HG03432 (cell line): ENCODE results near the gene MAP3K4.

ENCODE experiments used
- ATAC-seq: cut with Tn5 transposase; IDR thresholded peaks from one replicate; pipeline ENCODE4 v1.9.1; 2021; ENCODE audit warnings: mild to moderate bottlenecking, moderate library complexity; ENCODE audit not compliant: unreplicated experiment

MAP3K4 gene

GRCh38 chr6:160998217-160998616 is 6.6 kb downstream of the MAP3K4 start:
- ATAC-seq = no peak

- ATAC-seq = no peak
Measured at GRCh38 chr6:160998766-160999165, 7.2 kb downstream of the MAP3K4 start.

- no peak for ATAC-seq
Measured at GRCh38 chr6:160999516-160999915, 7.9 kb downstream of the MAP3K4 start.

GRCh38 chr6:161000632-161001031 is 9.1 kb downstream of the MAP3K4 start:
- no peak for ATAC-seq

- no peak for ATAC-seq
Measured at GRCh38 chr6:161001421-161001820, 9.9 kb downstream of the MAP3K4 start.

GRCh38 chr6:161003336-161003735 is 11.8 kb downstream of the MAP3K4 start:
- ATAC-seq = no peak

- no peak for ATAC-seq
Measured at GRCh38 chr6:161008245-161008644, 16.7 kb downstream of the MAP3K4 start.

GRCh38 chr6:161009991-161010390 is 18.4 kb downstream of the MAP3K4 start:
- no peak for ATAC-seq

- no peak for ATAC-seq
Measured at GRCh38 chr6:161010418-161010817, 18.8 kb downstream of the MAP3K4 start.

- no peak for ATAC-seq
Measured at GRCh38 chr6:161011492-161012480, 20.2 kb downstream of the MAP3K4 start.

GRCh38 chr6:161013695-161014094 is 22.1 kb downstream of the MAP3K4 start:
- ATAC-seq = no peak

GRCh38 chr6:161017766-161018564 is 26.4 kb downstream of the MAP3K4 start:
- no peak for ATAC-seq

GRCh38 chr6:161019324-161019839 is 27.8 kb downstream of the MAP3K4 start:
- ATAC-seq = no peak

GRCh38 chr6:161021543-161021942 is 30.0 kb downstream of the MAP3K4 start:
- ATAC-seq = no peak

- no peak for ATAC-seq
Measured at GRCh38 chr6:161021998-161022743, 30.6 kb downstream of the MAP3K4 start.

- ATAC-seq = no peak
Measured at GRCh38 chr6:161023316-161023715, 31.7 kb downstream of the MAP3K4 start.

GRCh38 chr6:161024364-161024920 is 32.9 kb downstream of the MAP3K4 start:
- ATAC-seq = no peak

- ATAC-seq = no peak
Measured at GRCh38 chr6:161027385-161027784, 35.8 kb downstream of the MAP3K4 start.

- peak; percentile 84 for ATAC-seq
Measured at GRCh38 chr6:161029195-161029809, 37.7 kb downstream of the MAP3K4 start.
